ENCODE measurements around the gene CSRNP3. TPM values are rescaled to one million over a fixed set of nuclear protein-coding genes. Genes with fewer than 3 reads are reported as not detected.

Gene CSRNP3
- total RNA-seq, 1 experiment from 2014 or later, result 0.05 TPM

DNA sequence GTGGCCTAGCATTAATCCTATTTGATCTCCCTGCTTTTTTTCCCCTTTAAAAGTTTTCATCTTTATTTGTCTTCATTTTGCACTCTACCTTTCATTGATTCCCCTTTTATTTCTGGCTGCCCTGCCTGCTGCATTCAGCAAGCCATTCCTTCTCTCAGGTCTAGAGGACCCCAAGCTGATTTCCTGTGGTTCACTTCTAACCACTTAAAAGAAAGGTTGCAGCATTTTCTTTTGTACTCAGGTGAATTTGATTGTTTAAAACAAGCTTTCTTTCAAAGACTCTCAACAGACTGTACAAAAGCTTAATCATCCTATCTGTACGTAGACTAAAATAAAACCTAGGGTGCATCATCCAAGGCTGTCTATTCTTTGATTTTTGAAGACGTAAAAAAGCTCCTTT, 160.3 kb downstream of the CSRNP3 start:
- intact Hi-C loops (cut with micrococcal nuclease), result loop anchor here (10.0 kb wide), 1 partner anchor 65 kb away; no protein-coding TSS in a partner anchor
- Histone ChIP-seq H3K4me2 (ENCODE audit: low read length) (no peak overlapping the region), H3K9me2 (ENCODE audit: insufficient read depth) (no peaks in the 10 kb centered on the region), H3K36me3 (ENCODE audit: control insufficient read depth in 1 of 2, insufficient read depth in 2 of 2, low read length in 2 of 2) (no peaks in the 10 kb centered on the region), H4K20me1 (ENCODE audit: insufficient read depth) (no peaks in the 10 kb centered on the region), H3K9me3 (ENCODE audit: control insufficient read depth in 1 of 2, insufficient read depth in 1 of 2, low read depth in 1 of 2, low read length in 2 of 2) (no peaks in the 10 kb centered on the region), H3K4me1 (ENCODE audit: control insufficient read depth in 1 of 2, insufficient read depth in 2 of 2, low read length in 2 of 2) (no peaks in the 10 kb centered on the region), H3K9ac (ENCODE audit: low read length) (no peak overlapping the region), H3K79me2 (ENCODE audit: insufficient read depth, low read length) (no peaks in the 10 kb centered on the region), H3K4me3 (replicated peaks in 1 of 2; ENCODE audit: low read depth in 1 of 2, low read length in 2 of 2) (no peak overlapping the region), H3K27ac (ENCODE audit: low read depth, low read length) (no peak overlapping the region), H2AFZ (ENCODE audit: low read depth, low read length, poor library complexity, severe bottlenecking) (no peak overlapping the region), H3K27me3 (ENCODE audit: insufficient read depth, low read length) (0 out of 2 replicates have a peak, but pooled peaks cover 6% of the 10 kb centered on the region)
- POLR2A ChIA-PET, result no interaction called here
- no peak for DNase-seq (ENCODE audit: low read depth, low spot score)
- RAD21 ChIA-PET (ENCODE audit: low non-redundant PET in 1 of 2, low total read pairs in 2 of 2, uncharacterized antibody in 2 of 2, unreplicated experiment in 2 of 2), result no interaction called here
- BruUV-seq (replicated peaks), result no TSS peak
- ATAC-seq, result no peak
- TF ChIP-seq, protein P1, sequence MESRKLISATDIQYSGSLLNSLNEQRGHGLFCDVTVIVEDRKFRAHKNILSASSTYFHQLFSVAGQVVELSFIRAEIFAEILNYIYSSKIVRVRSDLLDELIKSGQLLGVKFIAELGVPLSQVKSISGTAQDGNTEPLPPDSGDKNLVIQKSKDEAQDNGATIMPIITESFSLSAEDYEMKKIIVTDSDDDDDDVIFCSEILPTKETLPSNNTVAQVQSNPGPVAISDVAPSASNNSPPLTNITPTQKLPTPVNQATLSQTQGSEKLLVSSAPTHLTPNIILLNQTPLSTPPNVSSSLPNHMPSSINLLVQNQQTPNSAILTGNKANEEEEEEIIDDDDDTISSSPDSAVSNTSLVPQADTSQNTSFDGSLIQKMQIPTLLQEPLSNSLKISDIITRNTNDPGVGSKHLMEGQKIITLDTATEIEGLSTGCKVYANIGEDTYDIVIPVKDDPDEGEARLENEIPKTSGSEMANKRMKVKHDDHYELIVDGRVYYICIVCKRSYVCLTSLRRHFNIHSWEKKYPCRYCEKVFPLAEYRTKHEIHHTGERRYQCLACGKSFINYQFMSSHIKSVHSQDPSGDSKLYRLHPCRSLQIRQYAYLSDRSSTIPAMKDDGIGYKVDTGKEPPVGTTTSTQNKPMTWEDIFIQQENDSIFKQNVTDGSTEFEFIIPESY (IDR thresholded peaks at IDR 0.05; ENCODE audit: extremely low read depth, insufficient replicate concordance, low read length), result no peak
- CTCF ChIA-PET, result no interaction called here

DNA sequence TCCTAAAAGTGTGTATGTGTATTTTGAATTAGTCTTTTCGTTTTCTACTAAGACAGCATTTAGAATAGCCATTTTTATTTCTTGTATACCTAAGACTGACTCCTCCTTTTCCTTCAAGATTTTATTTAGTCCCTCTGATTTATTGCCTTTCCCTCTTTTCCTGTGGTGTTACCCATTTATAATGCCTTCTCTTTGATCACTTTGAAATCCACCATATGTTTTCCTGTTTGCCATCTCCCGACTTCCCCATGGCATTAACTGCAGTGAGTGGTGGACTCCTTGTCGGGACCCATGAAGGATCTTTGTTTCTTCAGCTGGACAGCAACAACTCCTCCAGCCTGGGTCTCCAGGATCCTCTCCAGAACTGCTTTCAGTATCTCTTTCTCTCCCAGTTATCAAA, 160.7 kb downstream of the CSRNP3 start:
- H3K4me2 ChIP-seq (ENCODE audit: low read length), result no peak overlapping the region
- POLR2A ChIA-PET, result no interaction called here
- H3K36me3 ChIP-seq (ENCODE audit: control insufficient read depth in 1 of 2, insufficient read depth in 2 of 2, low read length in 2 of 2), result no peaks in the 10 kb centered on the region
- RAD21 ChIA-PET (ENCODE audit: low non-redundant PET in 1 of 2, low total read pairs in 2 of 2, uncharacterized antibody in 2 of 2, unreplicated experiment in 2 of 2), result no interaction called here
- no TSS peak for BruUV-seq (replicated peaks)
- no peak for DNase-seq (ENCODE audit: low read depth, low spot score)
- H4K20me1 ChIP-seq (ENCODE audit: insufficient read depth), result no peaks in the 10 kb centered on the region
- intact Hi-C loops (cut with micrococcal nuclease), result no loop called here
- H3K9ac ChIP-seq (ENCODE audit: low read length), result no peak overlapping the region
- no peak overlapping the region for H2AFZ ChIP-seq (ENCODE audit: low read depth, low read length, poor library complexity, severe bottlenecking)
- no peak for ATAC-seq
- H3K4me1 ChIP-seq (ENCODE audit: control insufficient read depth in 1 of 2, insufficient read depth in 2 of 2, low read length in 2 of 2), result no peaks in the 10 kb centered on the region
- H3K9me2 ChIP-seq (ENCODE audit: insufficient read depth), result no peaks in the 10 kb centered on the region
- H3K27me3 ChIP-seq (ENCODE audit: insufficient read depth, low read length), result 0 out of 2 replicates have a peak, but pooled peaks cover 6% of the 10 kb centered on the region
- H3K4me3 ChIP-seq (replicated peaks in 1 of 2; ENCODE audit: low read depth in 1 of 2, low read length in 2 of 2), result no peak overlapping the region
- no peaks in the 10 kb centered on the region for H3K79me2 ChIP-seq (ENCODE audit: insufficient read depth, low read length)
- H3K27ac ChIP-seq (ENCODE audit: low read depth, low read length), result no peak overlapping the region
- CTCF ChIA-PET, result no interaction called here
- no peaks in the 10 kb centered on the region for H3K9me3 ChIP-seq (ENCODE audit: control insufficient read depth in 1 of 2, insufficient read depth in 1 of 2, low read depth in 1 of 2, low read length in 2 of 2)
- no peak for TF ChIP-seq SIN3A (IDR thresholded peaks at IDR 0.05; ENCODE audit: low read depth)
- no peak for TF ChIP-seq RAD21 (IDR thresholded peaks at IDR 0.05; ENCODE audit: low read depth)
- TF ChIP-seq SP1 (IDR thresholded peaks at IDR 0.05; ENCODE audit: low read depth), result no peak
- TF ChIP-seq ELF1 (IDR thresholded peaks at IDR 0.05; ENCODE audit: borderline replicate concordance, low read depth), result no peak
- no peak for TF ChIP-seq TCF7L2 (IDR thresholded peaks at IDR 0.05; ENCODE audit: borderline replicate concordance, extremely low read depth, insufficient read depth, insufficient read length)
- TF ChIP-seq, protein P2, sequence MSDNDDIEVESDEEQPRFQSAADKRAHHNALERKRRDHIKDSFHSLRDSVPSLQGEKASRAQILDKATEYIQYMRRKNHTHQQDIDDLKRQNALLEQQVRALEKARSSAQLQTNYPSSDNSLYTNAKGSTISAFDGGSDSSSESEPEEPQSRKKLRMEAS (IDR thresholded peaks at IDR 0.05), result no peak
- no peak for TF ChIP-seq POLR2A (IDR thresholded peaks at IDR 0.05; ENCODE audit: borderline replicate concordance, extremely low read depth, insufficient read depth, insufficient read length)
- TF ChIP-seq POLR2AphosphoS5 (IDR thresholded peaks at IDR 0.05; ENCODE audit: low read depth, low read length), result no peak
- no peak for TF ChIP-seq EZH2phosphoT487 (IDR thresholded peaks at IDR 0.05; ENCODE audit: borderline replicate concordance)
- TF ChIP-seq, protein P3, sequence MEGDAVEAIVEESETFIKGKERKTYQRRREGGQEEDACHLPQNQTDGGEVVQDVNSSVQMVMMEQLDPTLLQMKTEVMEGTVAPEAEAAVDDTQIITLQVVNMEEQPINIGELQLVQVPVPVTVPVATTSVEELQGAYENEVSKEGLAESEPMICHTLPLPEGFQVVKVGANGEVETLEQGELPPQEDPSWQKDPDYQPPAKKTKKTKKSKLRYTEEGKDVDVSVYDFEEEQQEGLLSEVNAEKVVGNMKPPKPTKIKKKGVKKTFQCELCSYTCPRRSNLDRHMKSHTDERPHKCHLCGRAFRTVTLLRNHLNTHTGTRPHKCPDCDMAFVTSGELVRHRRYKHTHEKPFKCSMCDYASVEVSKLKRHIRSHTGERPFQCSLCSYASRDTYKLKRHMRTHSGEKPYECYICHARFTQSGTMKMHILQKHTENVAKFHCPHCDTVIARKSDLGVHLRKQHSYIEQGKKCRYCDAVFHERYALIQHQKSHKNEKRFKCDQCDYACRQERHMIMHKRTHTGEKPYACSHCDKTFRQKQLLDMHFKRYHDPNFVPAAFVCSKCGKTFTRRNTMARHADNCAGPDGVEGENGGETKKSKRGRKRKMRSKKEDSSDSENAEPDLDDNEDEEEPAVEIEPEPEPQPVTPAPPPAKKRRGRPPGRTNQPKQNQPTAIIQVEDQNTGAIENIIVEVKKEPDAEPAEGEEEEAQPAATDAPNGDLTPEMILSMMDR (IDR thresholded peaks at IDR 0.05 in 2 of 3, conservative IDR thresholded peaks at IDR 0.05 in 1 of 3; ENCODE audit: borderline replicate concordance in 1 of 3, insufficient read depth in 1 of 3, low read depth in 2 of 3, low read length in 2 of 3), result no peak
- no peak for TF ChIP-seq ZNF274 (IDR thresholded peaks at IDR 0.05; ENCODE audit: low read depth, low read length)
- TF ChIP-seq, protein P4, sequence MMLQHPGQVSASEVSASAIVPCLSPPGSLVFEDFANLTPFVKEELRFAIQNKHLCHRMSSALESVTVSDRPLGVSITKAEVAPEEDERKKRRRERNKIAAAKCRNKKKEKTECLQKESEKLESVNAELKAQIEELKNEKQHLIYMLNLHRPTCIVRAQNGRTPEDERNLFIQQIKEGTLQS (IDR thresholded peaks at IDR 0.05), result no peak
